ENCODE data around the gene FRMD6. TPM values are rescaled to one million over a fixed set of nuclear protein-coding genes. Genes with fewer than 3 reads are reported as not detected.

Gene FRMD6
- total RNA-seq, 1 donor from 2014 or later, result 228 TPM

- DNase-seq (ENCODE audit: low read depth), result no peak
- TF ChIP-seq, protein P1, sequence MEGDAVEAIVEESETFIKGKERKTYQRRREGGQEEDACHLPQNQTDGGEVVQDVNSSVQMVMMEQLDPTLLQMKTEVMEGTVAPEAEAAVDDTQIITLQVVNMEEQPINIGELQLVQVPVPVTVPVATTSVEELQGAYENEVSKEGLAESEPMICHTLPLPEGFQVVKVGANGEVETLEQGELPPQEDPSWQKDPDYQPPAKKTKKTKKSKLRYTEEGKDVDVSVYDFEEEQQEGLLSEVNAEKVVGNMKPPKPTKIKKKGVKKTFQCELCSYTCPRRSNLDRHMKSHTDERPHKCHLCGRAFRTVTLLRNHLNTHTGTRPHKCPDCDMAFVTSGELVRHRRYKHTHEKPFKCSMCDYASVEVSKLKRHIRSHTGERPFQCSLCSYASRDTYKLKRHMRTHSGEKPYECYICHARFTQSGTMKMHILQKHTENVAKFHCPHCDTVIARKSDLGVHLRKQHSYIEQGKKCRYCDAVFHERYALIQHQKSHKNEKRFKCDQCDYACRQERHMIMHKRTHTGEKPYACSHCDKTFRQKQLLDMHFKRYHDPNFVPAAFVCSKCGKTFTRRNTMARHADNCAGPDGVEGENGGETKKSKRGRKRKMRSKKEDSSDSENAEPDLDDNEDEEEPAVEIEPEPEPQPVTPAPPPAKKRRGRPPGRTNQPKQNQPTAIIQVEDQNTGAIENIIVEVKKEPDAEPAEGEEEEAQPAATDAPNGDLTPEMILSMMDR (IDR thresholded peaks at IDR 0.05; ENCODE audit: insufficient read depth, low read length, poor library complexity, severe bottlenecking), result no peak
- no peak overlapping the region for H3K4me3 ChIP-seq (ENCODE audit: low read depth, low read length)
- H3K36me3 ChIP-seq (ENCODE audit: control insufficient read depth, insufficient read depth, low read length), result no peaks in the 10 kb centered on the region
- no peaks in the 10 kb centered on the region for H3K27me3 ChIP-seq (ENCODE audit: control insufficient read depth, insufficient read depth, low read length)
Measured at GRCh38 chr14:51616256-51616655, 35.5 kb upstream of the FRMD6 start.

- DNase-seq (ENCODE audit: low read depth), result peak; percentile 90
- no peak overlapping the region for H3K4me3 ChIP-seq (ENCODE audit: low read depth, low read length)
- H3K36me3 ChIP-seq (ENCODE audit: control insufficient read depth, insufficient read depth, low read length), result no peaks in the 10 kb centered on the region
Measured at GRCh38 chr14:51616724-51617409, 34.8 kb upstream of the FRMD6 start.

DNA sequence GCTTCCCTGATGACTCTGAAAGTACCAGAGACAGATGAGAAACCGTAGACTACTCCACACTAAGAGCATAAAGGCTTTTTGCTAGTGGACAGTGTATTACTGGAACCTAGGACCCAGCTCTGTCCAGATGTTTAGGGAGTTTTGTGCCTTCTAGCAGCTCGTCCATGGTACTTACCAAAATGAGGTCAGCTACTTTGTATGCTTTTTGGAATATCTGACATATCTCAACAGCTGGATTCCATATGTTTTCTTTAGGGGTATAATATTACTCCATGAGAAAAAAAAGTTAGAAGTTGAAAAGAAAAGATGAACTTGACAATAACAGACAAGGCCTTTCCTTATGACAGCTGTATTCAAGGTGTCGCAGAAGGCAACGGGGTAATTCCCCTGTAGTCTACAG is 32.1 kb upstream of the FRMD6 start:
- TF ChIP-seq, protein P1 (IDR thresholded peaks at IDR 0.05; ENCODE audit: insufficient read depth, low read length, poor library complexity, severe bottlenecking), result no peak
- H3K36me3 ChIP-seq (ENCODE audit: control insufficient read depth, insufficient read depth, low read length), result no peaks in the 10 kb centered on the region
- no peak for DNase-seq (ENCODE audit: low read depth)
- no peak overlapping the region for H3K4me3 ChIP-seq (ENCODE audit: low read depth, low read length)
- H3K27me3 ChIP-seq (ENCODE audit: control insufficient read depth, insufficient read depth, low read length), result no peaks in the 10 kb centered on the region

More at GRCh38 chr14:51616724-51617409, 34.8 kb upstream of the FRMD6 start:
- H3K27me3 ChIP-seq (ENCODE audit: control insufficient read depth, insufficient read depth, low read length), result no peaks in the 10 kb centered on the region
- TF ChIP-seq, protein P1 (IDR thresholded peaks at IDR 0.05; ENCODE audit: insufficient read depth, low read length, poor library complexity, severe bottlenecking), result no peak

DNA sequence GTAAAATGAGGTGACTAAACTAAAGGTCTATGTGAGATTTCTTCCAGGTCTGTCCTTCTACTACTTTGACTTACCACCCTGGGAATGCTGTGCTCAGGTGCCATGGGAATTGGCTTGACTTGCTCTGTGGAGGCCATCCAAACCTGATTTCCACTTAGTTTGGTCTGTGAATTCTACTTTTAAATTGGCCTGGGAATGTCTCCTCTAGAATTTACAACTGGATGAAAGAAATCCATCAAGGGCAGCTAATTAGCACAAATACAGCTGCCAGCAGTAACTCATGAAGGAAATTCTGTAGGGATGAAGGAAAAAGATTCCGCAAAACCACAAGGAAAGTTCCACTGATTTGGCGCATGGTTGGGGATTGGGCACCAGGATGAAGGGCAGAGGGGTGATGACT is 31.7 kb upstream of the FRMD6 start:
- Histone ChIP-seq H3K36me3 (ENCODE audit: control insufficient read depth, insufficient read depth, low read length) (no peaks in the 10 kb centered on the region), H3K4me3 (ENCODE audit: low read depth, low read length) (no peak overlapping the region), H3K27me3 (ENCODE audit: control insufficient read depth, insufficient read depth, low read length) (no peaks in the 10 kb centered on the region)
- TF ChIP-seq, protein P1 (IDR thresholded peaks at IDR 0.05; ENCODE audit: insufficient read depth, low read length, poor library complexity, severe bottlenecking), result no peak
- no peak for DNase-seq (ENCODE audit: low read depth)

DNA sequence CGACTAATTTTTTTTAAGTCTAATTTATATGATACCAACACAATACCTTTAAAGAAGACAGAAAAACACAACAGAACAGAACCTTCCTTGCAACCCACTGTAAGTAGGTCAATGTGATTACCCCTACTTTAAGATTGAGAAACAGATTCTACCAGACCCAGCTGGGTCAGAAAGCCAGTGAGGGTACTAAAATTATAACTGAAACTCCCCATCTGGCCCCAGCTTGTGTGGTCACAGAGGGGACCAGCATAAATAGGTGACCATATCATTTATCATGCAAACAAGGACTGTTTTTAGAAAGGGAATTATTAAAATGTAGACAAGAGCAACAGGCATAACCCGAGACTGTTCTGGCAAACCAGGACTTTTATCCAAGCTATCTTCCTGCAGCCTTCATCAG is 30.1 kb upstream of the FRMD6 start:
- TF ChIP-seq, protein P1 (IDR thresholded peaks at IDR 0.05; ENCODE audit: insufficient read depth, low read length, poor library complexity, severe bottlenecking), result no peak
- Histone ChIP-seq H3K36me3 (ENCODE audit: control insufficient read depth, insufficient read depth, low read length) (no peaks in the 10 kb centered on the region), H3K4me3 (ENCODE audit: low read depth, low read length) (no peak overlapping the region), H3K27me3 (ENCODE audit: control insufficient read depth, insufficient read depth, low read length) (no peaks in the 10 kb centered on the region)
- no peak for DNase-seq (ENCODE audit: low read depth)

DNA sequence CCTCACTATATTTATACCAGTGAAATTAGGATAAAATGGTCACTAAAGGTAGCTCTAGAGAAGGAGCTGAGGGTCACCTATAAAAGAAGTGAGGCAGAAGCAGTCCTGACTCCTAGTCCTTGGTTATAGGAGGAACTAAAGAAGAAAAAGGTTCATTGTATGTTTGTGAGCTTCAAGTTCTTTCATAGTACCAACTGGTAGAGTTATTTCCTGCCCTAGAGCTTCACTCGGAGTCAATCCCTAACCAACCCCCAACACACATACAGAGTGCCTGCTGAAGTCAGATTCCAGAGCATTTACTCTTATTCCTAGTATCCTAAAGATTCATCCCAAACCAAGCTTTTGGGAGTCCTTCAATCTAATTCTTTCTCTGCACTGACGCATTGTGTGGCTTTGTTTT is 29.3 kb upstream of the FRMD6 start:
- DNase-seq (ENCODE audit: low read depth), result no peak
- no peak overlapping the region for H3K4me3 ChIP-seq (ENCODE audit: low read depth, low read length)
- TF ChIP-seq, protein P1 (IDR thresholded peaks at IDR 0.05; ENCODE audit: insufficient read depth, low read length, poor library complexity, severe bottlenecking), result no peak
- H3K36me3 ChIP-seq (ENCODE audit: control insufficient read depth, insufficient read depth, low read length), result no peaks in the 10 kb centered on the region
- no peaks in the 10 kb centered on the region for H3K27me3 ChIP-seq (ENCODE audit: control insufficient read depth, insufficient read depth, low read length)
